ENCODE results near the gene FAM227A.
A peak's percentile ranks its signal among the peaks of the same experiment; 100 is the strongest.

Gene FAM227A

GRCh38 chr22:38578505-38578904, 77.7 kb downstream of the FAM227A start:
- H3K4me3 ChIP-seq (replicated peaks; ENCODE audit: low read depth, low read length), result no peak overlapping the region
- DNase-seq (ENCODE audit: low read depth), result no peak
- no peak for TF ChIP-seq CTCF (IDR thresholded peaks at IDR 0.05; ENCODE audit: low read length, missing control alignments)

GRCh38 chr22:38572065-38572464, 84.1 kb downstream of the FAM227A start:
- DNase-seq (ENCODE audit: low read depth), result peak; percentile 74
- no peak overlapping the region for H3K4me3 ChIP-seq (replicated peaks; ENCODE audit: low read depth, low read length)
- peak; percentile 55 for TF ChIP-seq CTCF (IDR thresholded peaks at IDR 0.05; ENCODE audit: low read length, missing control alignments)

- H3K4me3 ChIP-seq (replicated peaks; ENCODE audit: low read depth, low read length), result peak overlapping the region; percentile 70
- DNase-seq (ENCODE audit: low read depth), result peak; percentile 31
- peak; percentile 9 for TF ChIP-seq CTCF (IDR thresholded peaks at IDR 0.05; ENCODE audit: low read length, missing control alignments)
Observed at GRCh38 chr22:38570779-38571364, 85.3 kb downstream of the FAM227A start.

GRCh38 chr22:38569972-38570778, 86.0 kb downstream of the FAM227A start, which contains the start of gene DMC1:
Gene DMC1 (minus strand): TSS chr22:38570183. CDS start chr22:38568256, 1,927 bp downstream.
- H3K4me3 ChIP-seq (replicated peaks; ENCODE audit: low read depth, low read length), result peak within 1 kb of the TSS; percentile 70
- DNase-seq (ENCODE audit: low read depth), result peak; percentile 82
- TF ChIP-seq CTCF (IDR thresholded peaks at IDR 0.05; ENCODE audit: low read length, missing control alignments), result no peak

- no peak for DNase-seq (ENCODE audit: low read depth)
- no peak for TF ChIP-seq CTCF (IDR thresholded peaks at IDR 0.05; ENCODE audit: low read length, missing control alignments)
- peak overlapping the region; percentile 70 for H3K4me3 ChIP-seq (replicated peaks; ENCODE audit: low read depth, low read length)
Observed at GRCh38 chr22:38569181-38569971, 86.8 kb downstream of the FAM227A start.

- no peak for DNase-seq (ENCODE audit: low read depth)
- no peak overlapping the region for H3K4me3 ChIP-seq (replicated peaks; ENCODE audit: low read depth, low read length)
- no peak for TF ChIP-seq CTCF (IDR thresholded peaks at IDR 0.05; ENCODE audit: low read length, missing control alignments)
Observed at GRCh38 chr22:38567531-38568285, 88.5 kb downstream of the FAM227A start.
